Mucosa of descending colon (tissue), 3 donors: Measurements from ENCODE around the gene HPSE2. TPM values are rescaled to one million over a fixed set of nuclear protein-coding genes. Genes with fewer than 3 reads are reported as not detected.

ENCODE experiments used
- ATAC-seq: fragments of 200-7000 bp; cut with Tn5 transposase; one replicate; pipeline ENCODE4 v1.9.1; 2020; ENCODE audit warnings: mild to moderate bottlenecking, moderate library complexity
- DNase-seq, 3 donors: peaks; one replicate each; pipeline ENCODE4 v3.0.0-alpha.2; 2020
- H3K36me3 ChIP-seq: fragments of 200-600 bp; one replicate; pipeline ENCODE4 v1.8.0; 2021; ENCODE audit warnings: low read depth, mild to moderate bottlenecking
- H3K4me1 ChIP-seq: fragments of 200-600 bp; one replicate; pipeline ENCODE4 v1.8.0; 2021; ENCODE audit warnings: low read depth, mild to moderate bottlenecking
- H3K4me3 ChIP-seq: fragments of 200-600 bp; one replicate; pipeline ENCODE4 v1.8.0; 2021; ENCODE audit warnings: mild to moderate bottlenecking
- H3K9me3 ChIP-seq: fragments of 200-600 bp; one replicate; pipeline ENCODE4 v1.8.0; 2021; ENCODE audit warnings: mild to moderate bottlenecking
- intact Hi-C, 2 donors: fragments of 100-400 bp; cut with DNase I in 1 of 2; cut with micrococcal nuclease in 1 of 2; formaldehyde crosslinking; loops; one replicate each; pipeline versions ENCODE4 v1.11.0 to v1.11.1; 2022; cut with DNase I, micrococcal nuclease
- total RNA-seq, 3 donors: library from RNA; stranded (reverse); fragmentation: NEBNext Ultra II Directional in 2 of 3; extraction: Animal tissue kit (Norgen Biotek cat#: 25700) in 2 of 3; gene quantifications; one replicate each; pipeline versions ENCODE4 v1.2.1 to v1.2.4, GENCODE V29; 2021 to 2023
- TF ChIP-seq, protein P1 (sequence below): fragments of 200-600 bp; IDR thresholded peaks from one replicate; pipeline ENCODE4 v1.8.0; 2022; ENCODE audit warnings: antibody characterized with exemption, mild to moderate bottlenecking
- donor health status: DM: no; HTN: no; CAD: no; lungs with moderate emphysema.
- donor health status: DM: no; HTN: no; CAD: no.
- donor health status: DM: no; HTN: yes; CAD: no.

Gene HPSE2
- total RNA-seq, 3 donors from 2014 or later, result 1.3 to 3.7 (median 2.4) TPM

DNA sequence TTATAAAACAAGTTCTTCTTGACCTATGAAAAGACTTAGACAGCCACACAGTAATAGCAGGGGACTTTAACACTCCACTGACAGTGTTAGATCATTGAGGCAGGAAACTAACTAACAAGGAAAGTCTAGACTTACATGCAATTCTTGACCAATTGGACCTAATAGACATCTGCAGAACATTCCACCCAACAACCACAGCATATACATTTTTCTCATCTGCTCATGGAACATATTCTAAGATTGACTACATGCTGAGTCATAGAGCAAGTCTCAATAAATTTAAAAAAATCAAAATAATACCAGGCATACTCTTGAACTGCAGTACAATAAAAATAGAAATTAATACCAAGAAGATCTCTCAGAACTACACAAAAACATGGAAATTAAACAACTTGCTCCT, 569.4 kb downstream of the HPSE2 start:
- Histone ChIP-seq H3K4me1 (no peaks in the 10 kb centered on the region), H3K9me3 (peaks cover 17% of the 10 kb centered on the region), H3K4me3 (no peak overlapping the region), H3K36me3 (no peaks in the 10 kb centered on the region)
- ATAC-seq (no peak), DNase-seq (no peak)
- TF ChIP-seq, protein P1, sequence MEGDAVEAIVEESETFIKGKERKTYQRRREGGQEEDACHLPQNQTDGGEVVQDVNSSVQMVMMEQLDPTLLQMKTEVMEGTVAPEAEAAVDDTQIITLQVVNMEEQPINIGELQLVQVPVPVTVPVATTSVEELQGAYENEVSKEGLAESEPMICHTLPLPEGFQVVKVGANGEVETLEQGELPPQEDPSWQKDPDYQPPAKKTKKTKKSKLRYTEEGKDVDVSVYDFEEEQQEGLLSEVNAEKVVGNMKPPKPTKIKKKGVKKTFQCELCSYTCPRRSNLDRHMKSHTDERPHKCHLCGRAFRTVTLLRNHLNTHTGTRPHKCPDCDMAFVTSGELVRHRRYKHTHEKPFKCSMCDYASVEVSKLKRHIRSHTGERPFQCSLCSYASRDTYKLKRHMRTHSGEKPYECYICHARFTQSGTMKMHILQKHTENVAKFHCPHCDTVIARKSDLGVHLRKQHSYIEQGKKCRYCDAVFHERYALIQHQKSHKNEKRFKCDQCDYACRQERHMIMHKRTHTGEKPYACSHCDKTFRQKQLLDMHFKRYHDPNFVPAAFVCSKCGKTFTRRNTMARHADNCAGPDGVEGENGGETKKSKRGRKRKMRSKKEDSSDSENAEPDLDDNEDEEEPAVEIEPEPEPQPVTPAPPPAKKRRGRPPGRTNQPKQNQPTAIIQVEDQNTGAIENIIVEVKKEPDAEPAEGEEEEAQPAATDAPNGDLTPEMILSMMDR, result no peak
- intact Hi-C loops, result no loop called here

DNA sequence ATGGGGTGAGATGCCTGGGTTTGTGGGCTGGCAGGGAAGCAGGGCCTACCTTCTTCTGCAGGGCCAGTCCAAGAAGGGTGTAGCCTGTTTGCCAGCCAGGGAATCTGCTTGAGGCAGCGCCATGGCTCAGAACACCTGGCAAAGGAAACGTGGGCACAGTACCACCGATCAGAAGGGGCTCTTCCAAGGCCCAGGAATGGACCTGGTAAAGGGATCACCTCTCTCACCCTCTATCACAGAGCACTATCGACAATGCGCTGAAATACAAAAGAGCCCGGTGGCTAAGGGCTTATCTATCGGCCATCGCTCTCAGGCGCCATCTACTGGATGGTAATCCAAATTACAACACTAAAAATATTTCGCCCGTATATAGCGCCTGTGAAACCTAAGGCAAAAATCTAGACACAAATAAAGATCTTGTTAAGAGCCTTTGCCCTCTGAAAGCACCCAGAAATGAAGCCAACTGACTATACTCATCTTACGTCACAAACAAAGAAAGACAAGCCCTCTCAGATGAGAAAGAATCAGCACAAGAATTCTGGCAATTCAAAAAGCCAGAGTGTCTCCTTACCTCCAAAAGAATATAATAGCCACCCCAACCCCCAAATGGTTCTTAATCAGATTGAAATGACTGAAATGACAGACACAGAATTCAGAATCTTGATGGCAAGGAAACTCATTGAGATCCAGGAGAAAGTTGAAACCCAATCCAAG, 571.2 kb downstream of the HPSE2 start:
- H3K9me3 ChIP-seq, result peaks cover 17% of the 10 kb centered on the region
- H3K36me3 ChIP-seq, result no peaks in the 10 kb centered on the region
- intact Hi-C loops, result no loop called here
- ATAC-seq (peak; percentile 66), DNase-seq (peak in 1 of 3 donors; percentile 21)
- H3K4me1 ChIP-seq, result no peaks in the 10 kb centered on the region
- TF ChIP-seq, protein P1, result no peak
- H3K4me3 ChIP-seq, result no peak overlapping the region

DNA sequence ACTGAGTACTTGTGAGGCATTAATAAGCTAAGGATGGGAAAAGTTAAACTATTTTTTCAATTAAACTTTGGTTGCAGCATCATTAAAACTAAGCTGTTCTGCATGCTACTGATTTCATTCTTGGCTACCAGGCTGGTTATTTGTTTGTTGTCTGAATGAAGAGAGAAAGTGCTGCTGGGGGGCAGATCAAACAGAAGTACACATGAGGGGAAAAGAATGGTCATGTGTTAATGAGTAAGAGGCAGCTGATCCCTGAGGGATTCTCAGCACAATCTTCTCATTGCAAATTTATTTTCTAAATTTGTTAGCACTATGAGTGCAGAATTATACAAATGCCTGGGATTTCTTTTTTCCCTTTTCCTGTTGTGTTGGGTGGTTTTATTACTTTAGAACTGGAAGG, 575.7 kb downstream of the HPSE2 start:
- H3K4me1 ChIP-seq, result no peaks in the 10 kb centered on the region
- no peaks in the 10 kb centered on the region for H3K36me3 ChIP-seq
- DNase-seq (no peak), ATAC-seq (no peak)
- intact Hi-C loops, result no loop called here
- TF ChIP-seq, protein P1, result no peak
- H3K9me3 ChIP-seq, result peaks cover 5% of the 10 kb centered on the region
- H3K4me3 ChIP-seq, result no peak overlapping the region

DNA sequence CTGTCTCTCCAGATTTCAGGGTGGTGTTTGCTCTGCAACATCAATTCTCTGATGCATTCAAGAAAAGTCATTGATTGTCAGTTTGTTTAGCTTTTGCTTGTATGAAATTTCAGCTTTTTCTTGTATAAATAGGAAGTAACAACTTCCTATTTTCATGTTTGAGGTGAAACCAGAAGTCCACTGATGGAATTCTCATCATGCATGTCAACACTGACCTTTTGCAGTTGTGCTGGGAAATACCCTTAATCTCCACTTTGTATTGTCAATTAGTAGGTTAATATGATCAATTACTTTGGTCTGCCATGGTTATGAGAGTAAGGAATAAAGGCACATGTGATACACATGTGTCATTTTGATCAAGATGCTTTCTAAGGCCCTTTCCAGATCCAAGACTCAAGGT, 580.2 kb downstream of the HPSE2 start:
- Histone ChIP-seq H3K4me3 (no peak overlapping the region), H3K9me3 (no peaks in the 10 kb centered on the region), H3K4me1 (no peaks in the 10 kb centered on the region), H3K36me3 (no peaks in the 10 kb centered on the region)
- intact Hi-C loops, result no loop called here
- no peak for DNase-seq
- TF ChIP-seq, protein P1, result no peak
- no peak for ATAC-seq

DNA sequence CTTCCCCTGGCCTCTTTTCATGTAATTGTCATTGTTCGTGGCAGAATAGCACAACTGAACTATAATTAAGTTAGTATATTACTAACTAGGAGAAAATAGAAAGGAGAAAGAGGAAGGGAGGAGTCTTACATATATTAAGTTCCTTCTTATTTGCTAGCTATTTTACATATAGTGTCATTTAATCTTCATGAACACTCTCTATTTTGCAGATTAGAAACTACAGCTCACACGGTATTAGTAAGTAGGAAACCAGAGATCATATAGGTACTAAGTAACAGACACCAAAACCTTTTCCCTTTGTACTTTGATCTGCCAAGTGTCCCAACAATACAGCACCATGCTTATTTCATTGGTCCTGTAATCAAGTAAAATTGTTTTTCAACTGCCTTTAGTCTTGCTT, 586.5 kb downstream of the HPSE2 start:
- Histone ChIP-seq H3K36me3 (no peaks in the 10 kb centered on the region), H3K9me3 (no peaks in the 10 kb centered on the region), H3K4me3 (no peak overlapping the region), H3K4me1 (no peaks in the 10 kb centered on the region)
- no peak for ATAC-seq
- TF ChIP-seq, protein P1, result no peak
- no peak for DNase-seq
- intact Hi-C loops, result no loop called here
